Hepatocyte (in vitro differentiated cells): ENCODE results near the gene KIF5A. TPM values are rescaled to one million over a fixed set of nuclear protein-coding genes. Genes with fewer than 3 reads are reported as not detected.
"Not testable (repeated sequence)": the region's sequence is repeated elsewhere in the genome, so short reads cannot be mapped to it uniquely, and the experiment has no call there.

ENCODE experiments used
- DNase-seq: peaks from one replicate; pipeline ENCODE4 v3.0.0-alpha.2; 2016; ENCODE audit warnings: low spot score
- H2AFZ ChIP-seq: fragments of 200-600 bp; sonication (generic); 2 replicates; pipeline ENCODE4 v1.6.0; 2016; ENCODE audit warnings: antibody characterized with exemption, mild to moderate bottlenecking
- H3K27ac ChIP-seq: fragments of 200-600 bp; sonication (generic); 2 replicates; pipeline ENCODE4 v1.5.1; 2016; ENCODE audit warnings: mild to moderate bottlenecking
- H3K27me3 ChIP-seq: fragments of 200-600 bp; sonication (generic); 2 replicates; pipeline ENCODE4 v1.6.1; 2016
- H3K36me3 ChIP-seq: fragments of 200-600 bp; sonication (generic); replicated peaks from 2 replicates; pipeline ENCODE4 v1.5.1; 2016; ENCODE audit warnings: low read depth; ENCODE audit not compliant: insufficient read depth
- H3K4me1 ChIP-seq: fragments of 200-600 bp; sonication (generic); 2 replicates; pipeline ENCODE4 v1.5.1; 2016; ENCODE audit warnings: mild to moderate bottlenecking, moderate library complexity; ENCODE audit not compliant: insufficient read depth
- H3K4me2 ChIP-seq: fragments of 200-600 bp; sonication (generic); 2 replicates; pipeline ENCODE4 v1.6.0; 2016
- H3K4me3 ChIP-seq: fragments of 200-600 bp; sonication (generic); 2 replicates; pipeline ENCODE4 v1.5.1; 2016; ENCODE audit warnings: mild to moderate bottlenecking
- H3K79me2 ChIP-seq: fragments of 200-600 bp; sonication (generic); 2 replicates; pipeline ENCODE4 v1.6.0; 2017; ENCODE audit warnings: mild to moderate bottlenecking
- H3K9me2 ChIP-seq: fragments of 200-600 bp; sonication (generic); replicated peaks from 2 replicates; pipeline ENCODE4 v1.6.0; 2017; ENCODE audit warnings: mild to moderate bottlenecking; ENCODE audit not compliant: insufficient read depth
- H3K9me3 ChIP-seq: fragments of 200-600 bp; sonication (generic); 2 replicates; pipeline ENCODE4 v1.5.1; 2016; ENCODE audit warnings: low read depth, mild to moderate bottlenecking
- H4K20me1 ChIP-seq: fragments of 200-600 bp; sonication (generic); 2 replicates; pipeline ENCODE4 v1.6.0; 2016; ENCODE audit warnings: mild to moderate bottlenecking; ENCODE audit not compliant: insufficient read depth, poor library complexity, severe bottlenecking
- EZH2 ChIP-seq: fragments of 200-600 bp; sonication (generic); IDR thresholded peaks from 2 replicates; pipeline ENCODE4 v1.6.1; 2016; ENCODE audit warnings: antibody characterized with exemption, mild to moderate bottlenecking, borderline replicate concordance
- EZH2phosphoT487 ChIP-seq: fragments of 200-600 bp; sonication (generic); IDR thresholded peaks from one replicate; pipeline ENCODE4 v1.6.1; 2018; ENCODE audit warnings: antibody characterized with exemption, mild to moderate bottlenecking, low read depth, moderate library complexity; ENCODE audit not compliant: unreplicated experiment, severe bottlenecking
- whole genome bisulfite sequencing: methylation state at CpG from one replicate; pipeline ENCODE4 v1.1.6; 2016; ENCODE audit warnings: low lambda C conversion rate; ENCODE audit errors: missing lambda C conversion rate; 5-methylcytosine and 5-hydroxymethylcytosine counted together
- polyA plus RNA-seq: library from polyadenylated mRNA; unstranded; fragments of >200 nt; fragmentation: Nextera tagmentation; extraction: Ambion mirVana; gene quantifications from 2 replicates; pipeline ENCODE4 v1.2.1, GENCODE V29; 2016
- total RNA-seq: library from RNA; depleted of rRNA; stranded (reverse); fragments of >200 nt; gene quantifications from 2 replicates; pipeline ENCODE4 v1.2.3, GENCODE V29; 2014
- TF ChIP-seq, protein P1 (sequence below): fragments of 200-600 bp; sonication (generic); IDR thresholded peaks from 2 replicates; pipeline ENCODE4 v1.5.1; 2016; ENCODE audit warnings: antibody characterized with exemption, mild to moderate bottlenecking; ENCODE audit not compliant: poor library complexity

Gene KIF5A
- total and polyA plus RNA-seq, 2 experiments from 2014 or later, result 0.03 to 0.18 TPM

DNA sequence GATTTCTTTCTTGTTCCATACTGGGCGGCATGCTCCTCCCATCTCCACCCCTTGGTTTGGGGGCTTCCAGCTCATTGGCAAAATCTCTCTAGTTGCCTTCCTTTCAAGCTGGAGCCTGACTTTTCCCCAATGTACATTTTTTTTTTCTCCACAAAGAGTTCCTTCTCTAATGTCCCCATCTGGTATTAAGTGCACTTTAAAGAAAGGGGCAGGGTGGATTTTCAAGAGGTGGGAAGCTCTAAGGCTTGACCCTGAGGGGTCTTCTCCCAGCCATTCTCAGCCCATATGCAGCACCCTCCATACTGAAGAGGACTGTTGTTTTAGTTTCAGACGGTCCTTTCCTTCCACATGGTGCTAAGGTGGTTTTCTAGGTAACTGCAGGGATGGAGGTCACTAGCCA, 35.3 kb downstream of the KIF5A start:
- H3K4me1 ChIP-seq, result peaks cover 3% of the 10 kb centered on the region

DNA sequence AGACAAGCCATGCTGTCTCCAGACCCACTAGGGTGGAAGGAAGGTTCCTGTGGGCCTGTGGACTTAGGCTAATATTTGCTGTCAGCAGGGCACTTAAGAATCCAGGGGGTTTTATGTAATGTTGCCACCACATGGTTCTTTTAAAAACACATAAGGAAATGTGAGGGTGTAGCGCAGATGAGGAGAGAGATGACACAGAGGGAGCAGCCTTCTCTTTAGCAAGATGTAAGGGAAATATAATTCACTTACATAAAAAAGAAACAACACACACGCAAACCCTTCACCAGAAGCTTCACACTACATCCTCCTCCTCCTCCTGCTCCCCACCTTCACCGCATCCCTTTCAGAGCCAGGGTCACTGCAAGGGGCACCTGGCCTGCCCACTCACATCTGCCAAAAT, 36.3 kb downstream of the KIF5A start:
- Histone ChIP-seq H3K9me2 (no peaks in the 10 kb centered on the region), H3K36me3 (no peaks in the 10 kb centered on the region), H4K20me1 (no peaks in the 10 kb centered on the region), H3K4me3 (no peak overlapping the region), H3K27me3 (peaks cover 42% of the 10 kb centered on the region), H3K27ac (no peak overlapping the region), H3K9me3 (no peaks in the 10 kb centered on the region), H2AFZ (no peak overlapping the region), H3K4me2 (no peak overlapping the region), H3K79me2 (peaks cover under 1% of the 10 kb centered on the region), H3K4me1 (no peaks in the 10 kb centered on the region)
- whole genome bisulfite sequencing, result 95% methylated on average over 3 of the region's 3 CpGs
- TF ChIP-seq, protein P1, sequence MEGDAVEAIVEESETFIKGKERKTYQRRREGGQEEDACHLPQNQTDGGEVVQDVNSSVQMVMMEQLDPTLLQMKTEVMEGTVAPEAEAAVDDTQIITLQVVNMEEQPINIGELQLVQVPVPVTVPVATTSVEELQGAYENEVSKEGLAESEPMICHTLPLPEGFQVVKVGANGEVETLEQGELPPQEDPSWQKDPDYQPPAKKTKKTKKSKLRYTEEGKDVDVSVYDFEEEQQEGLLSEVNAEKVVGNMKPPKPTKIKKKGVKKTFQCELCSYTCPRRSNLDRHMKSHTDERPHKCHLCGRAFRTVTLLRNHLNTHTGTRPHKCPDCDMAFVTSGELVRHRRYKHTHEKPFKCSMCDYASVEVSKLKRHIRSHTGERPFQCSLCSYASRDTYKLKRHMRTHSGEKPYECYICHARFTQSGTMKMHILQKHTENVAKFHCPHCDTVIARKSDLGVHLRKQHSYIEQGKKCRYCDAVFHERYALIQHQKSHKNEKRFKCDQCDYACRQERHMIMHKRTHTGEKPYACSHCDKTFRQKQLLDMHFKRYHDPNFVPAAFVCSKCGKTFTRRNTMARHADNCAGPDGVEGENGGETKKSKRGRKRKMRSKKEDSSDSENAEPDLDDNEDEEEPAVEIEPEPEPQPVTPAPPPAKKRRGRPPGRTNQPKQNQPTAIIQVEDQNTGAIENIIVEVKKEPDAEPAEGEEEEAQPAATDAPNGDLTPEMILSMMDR, result no peak
- TF ChIP-seq EZH2phosphoT487 (no peak), EZH2 (no peak)
- DNase-seq, result no peak

More for the DNA sequence above, 35.3 kb downstream of the KIF5A start:
- H3K27ac ChIP-seq, result no peak overlapping the region
- H3K27me3 ChIP-seq, result peaks cover 42% of the 10 kb centered on the region
- H3K4me2 ChIP-seq, result no peak overlapping the region
- H3K4me3 ChIP-seq, result no peak overlapping the region
- no peaks in the 10 kb centered on the region for H3K36me3 ChIP-seq
- H3K9me3 ChIP-seq, result no peaks in the 10 kb centered on the region
- no peak for DNase-seq
- 85% methylated on average over 2 of the region's 2 CpGs for WGBS
- H2AFZ ChIP-seq, result no peak overlapping the region
- H4K20me1 ChIP-seq, result no peaks in the 10 kb centered on the region
- no peaks in the 10 kb centered on the region for H3K79me2 ChIP-seq
- no peaks in the 10 kb centered on the region for H3K9me2 ChIP-seq
- TF ChIP-seq EZH2, result no peak
- TF ChIP-seq, protein P1, result no peak

DNA sequence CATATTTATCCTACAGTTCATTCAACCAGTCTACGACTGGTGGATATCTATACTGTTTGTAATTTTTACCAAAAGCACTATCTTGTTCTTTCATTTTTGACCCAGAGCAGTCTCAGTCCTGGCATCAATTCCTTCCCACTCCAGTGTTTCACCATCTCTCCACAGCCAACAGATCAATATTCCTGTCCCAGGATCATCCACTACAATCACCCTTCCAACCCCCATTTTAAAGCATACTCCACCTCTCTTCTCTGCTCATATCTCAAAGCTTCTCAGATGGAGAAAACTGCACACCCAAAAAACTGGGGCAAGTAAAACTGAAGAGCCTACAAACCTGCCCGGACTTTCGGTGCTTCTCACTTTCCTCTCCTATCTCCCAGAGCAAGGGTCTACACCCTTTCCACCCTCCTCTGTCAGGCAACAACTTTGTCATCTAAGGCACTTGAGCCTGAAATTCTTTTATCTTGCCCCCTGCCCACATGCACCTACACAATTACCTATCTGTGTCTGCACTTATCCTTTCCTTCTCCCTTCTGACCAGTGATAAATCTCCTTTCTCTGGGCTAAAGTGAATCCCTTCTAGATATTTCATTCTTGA, 37.1 kb downstream of the KIF5A start:
- TF ChIP-seq EZH2 (no peak), EZH2phosphoT487 (no peak)
- TF ChIP-seq, protein P1, result no peak
- DNase-seq, result no peak
- H4K20me1 ChIP-seq, result no peaks in the 10 kb centered on the region
- no peaks in the 10 kb centered on the region for H3K9me2 ChIP-seq
- 82% methylated on average over 3 of the region's 3 CpGs for WGBS
- H3K27me3 ChIP-seq, result peaks cover 42% of the 10 kb centered on the region
- no peak overlapping the region for H3K4me2 ChIP-seq
- no peaks in the 10 kb centered on the region for H3K4me1 ChIP-seq
- H3K36me3 ChIP-seq, result no peaks in the 10 kb centered on the region
- peaks cover 7% of the 10 kb centered on the region for H3K79me2 ChIP-seq
- no peak overlapping the region for H3K27ac ChIP-seq
- no peak overlapping the region for H2AFZ ChIP-seq
- no peak overlapping the region for H3K4me3 ChIP-seq
- H3K9me3 ChIP-seq, result no peaks in the 10 kb centered on the region

DNA sequence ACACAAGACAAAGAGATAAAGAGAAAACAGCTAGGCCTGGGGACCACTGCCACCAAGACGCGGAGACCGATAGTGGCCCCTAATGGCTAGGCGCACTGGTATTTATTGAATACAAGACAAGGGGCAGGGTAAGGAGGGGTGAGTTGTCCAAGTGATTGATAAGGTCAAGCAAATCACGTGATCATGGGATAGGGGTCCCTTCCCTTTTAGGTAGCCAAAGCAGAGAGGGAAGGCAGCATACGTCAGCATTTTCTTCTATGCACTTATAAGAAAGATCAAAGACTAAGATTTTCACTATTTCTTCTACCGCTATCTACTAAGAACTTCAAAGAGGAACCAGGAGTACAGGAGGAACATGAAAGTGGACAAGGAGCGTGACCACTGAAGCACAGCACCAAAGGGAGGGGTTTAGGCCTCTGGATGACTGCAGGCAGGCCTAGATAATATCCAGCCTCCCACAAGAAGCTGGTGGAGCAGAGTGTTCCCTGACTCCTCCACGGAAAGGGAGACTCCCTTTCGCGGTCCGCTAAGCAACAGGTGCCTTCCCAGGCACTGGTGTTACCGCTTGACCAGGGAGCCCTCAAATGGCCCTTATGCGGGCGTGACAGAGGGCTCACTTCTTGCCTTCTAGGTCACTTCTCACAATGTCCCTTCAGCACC, 39.2 kb downstream of the KIF5A start:
- WGBS, result 94% methylated on average over 15 of the region's 15 CpGs
- H3K9me3 ChIP-seq, result not testable (repeated sequence)

More for the DNA sequence above, 39.2 kb downstream of the KIF5A start:
- not testable (repeated sequence) for H2AFZ ChIP-seq, H3K4me2 ChIP-seq, H3K9me2 ChIP-seq, H4K20me1 ChIP-seq, DNase-seq, H3K36me3 ChIP-seq, H3K4me1 ChIP-seq, H3K27ac ChIP-seq, H3K4me3 ChIP-seq
- peaks cover 42% of the 10 kb centered on the region for H3K27me3 ChIP-seq
- H3K79me2 ChIP-seq, result peaks cover 27% of the 10 kb centered on the region
